Osteoblast (primary cell): ENCODE data around the gene UBE2J1. TPM values are rescaled to one million over a fixed set of nuclear protein-coding genes. Genes with fewer than 3 reads are reported as not detected.

ENCODE experiments used
- DNase-seq: peaks from one replicate; pipeline ENCODE4 v3.0.0; 2011; ENCODE audit warnings: low spot score, mixed read lengths; ENCODE audit not compliant: insufficient read length; ENCODE audit errors: missing footprints
- H2AFZ ChIP-seq: 2 replicates; pipeline ENCODE4 v1.6.0; 2011; ENCODE audit warnings: mild to moderate bottlenecking, low read length
- H3K27ac ChIP-seq: 2 replicates; pipeline ENCODE4 v1.5.1; 2011; ENCODE audit warnings: mild to moderate bottlenecking, low read depth, low read length, moderate library complexity
- H3K27me3 ChIP-seq: 2 replicates; pipeline ENCODE4 v1.6.0; 2012; ENCODE audit warnings: mild to moderate bottlenecking, control low read depth, inconsistent platforms, low read length, moderate library complexity; ENCODE audit not compliant: insufficient read depth
- H3K36me3 ChIP-seq: 2 replicates; pipeline ENCODE4 v1.5.1; 2011; ENCODE audit warnings: mild to moderate bottlenecking, low read length, control low read depth, moderate library complexity; ENCODE audit not compliant: insufficient read depth
- H3K4me1 ChIP-seq: 2 replicates; pipeline ENCODE4 v1.5.1; 2011; ENCODE audit warnings: mild to moderate bottlenecking, low read length, control low read depth, moderate library complexity; ENCODE audit not compliant: insufficient read depth
- H3K4me2 ChIP-seq: 2 replicates; pipeline ENCODE4 v1.6.0; 2011; ENCODE audit warnings: mild to moderate bottlenecking, low read length; ENCODE audit not compliant: insufficient read depth
- H3K4me3 ChIP-seq: fragments of 200-600 bp; sonication (generic); 3 replicates; pipeline ENCODE4 v1.5.1; 2012; ENCODE audit warnings: mild to moderate bottlenecking, low read length, inconsistent platforms; ENCODE audit not compliant: insufficient read depth
- H3K79me2 ChIP-seq: 2 replicates; pipeline ENCODE4 v1.6.0; 2012; ENCODE audit warnings: mild to moderate bottlenecking, low read length, control low read depth, inconsistent platforms; ENCODE audit not compliant: insufficient read depth
- H3K9me3 ChIP-seq: 2 replicates; pipeline ENCODE4 v1.5.1; 2011; ENCODE audit warnings: low read depth, low read length, control low read depth
- H4K20me1 ChIP-seq: 2 replicates; pipeline ENCODE4 v1.6.0; 2012; ENCODE audit warnings: mild to moderate bottlenecking, low read length, control low read depth; ENCODE audit not compliant: insufficient read depth
- CTCF ChIP-seq: IDR thresholded peaks from 2 replicates; pipeline ENCODE4 v1.5.1; 2011; ENCODE audit warnings: mild to moderate bottlenecking, low read depth, low read length, moderate library complexity; ENCODE audit errors: extremely low read depth
- total RNA-seq: library from RNA; depleted of rRNA; stranded (reverse); fragments of >200 nt; gene quantifications from 2 replicates; pipeline ENCODE4 v1.2.3, GENCODE V29; 2012

The UBE2J1 gene
- total RNA-seq, 1 donor: 44.5 TPM

- Histone ChIP-seq H3K9me3 (no peaks in the 10 kb centered on the region), H3K4me2 (no peak overlapping the region), H3K79me2 (no peaks in the 10 kb centered on the region), H3K27me3 (no peaks in the 10 kb centered on the region), H3K4me1 (no peaks in the 10 kb centered on the region), H2AFZ (no peak overlapping the region), H3K4me3 (no peak overlapping the region), H3K36me3 (no peaks in the 10 kb centered on the region), H3K27ac (no peak overlapping the region), H4K20me1 (no peaks in the 10 kb centered on the region)
- no peak for DNase-seq
- TF ChIP-seq CTCF: no peak
These were observed 34.5 kb upstream of the UBE2J1 start for GRCh38 chr6:89386917-89387491.

GRCh38 chr6:89385846-89386245 is 33.3 kb upstream of the UBE2J1 start:
- Histone ChIP-seq H4K20me1 (no peaks in the 10 kb centered on the region), H3K79me2 (no peaks in the 10 kb centered on the region), H3K4me3 (no peak overlapping the region), H3K4me1 (no peaks in the 10 kb centered on the region), H3K27me3 (no peaks in the 10 kb centered on the region), H3K27ac (no peak overlapping the region), H3K4me2 (no peak overlapping the region), H3K9me3 (no peaks in the 10 kb centered on the region), H2AFZ (no peak overlapping the region), H3K36me3 (no peaks in the 10 kb centered on the region)
- DNase-seq: no peak
- TF ChIP-seq CTCF: no peak

- Histone ChIP-seq H3K27me3 (no peaks in the 10 kb centered on the region), H3K36me3 (no peaks in the 10 kb centered on the region), H3K27ac (no peak overlapping the region), H2AFZ (no peak overlapping the region), H3K9me3 (no peaks in the 10 kb centered on the region), H3K4me3 (no peak overlapping the region), H4K20me1 (no peaks in the 10 kb centered on the region), H3K4me2 (no peak overlapping the region), H3K79me2 (no peaks in the 10 kb centered on the region), H3K4me1 (no peaks in the 10 kb centered on the region)
- DNase-seq: no peak
- TF ChIP-seq CTCF: no peak
These were observed 32.7 kb upstream of the UBE2J1 start for GRCh38 chr6:89385156-89385667.

- TF ChIP-seq CTCF: no peak
- Histone ChIP-seq H3K9me3 (no peaks in the 10 kb centered on the region), H3K27me3 (no peaks in the 10 kb centered on the region), H4K20me1 (no peaks in the 10 kb centered on the region), H2AFZ (no peak overlapping the region), H3K4me1 (no peaks in the 10 kb centered on the region), H3K36me3 (no peaks in the 10 kb centered on the region), H3K4me2 (no peak overlapping the region), H3K4me3 (no peak overlapping the region), H3K27ac (no peak overlapping the region), H3K79me2 (no peaks in the 10 kb centered on the region)
- no peak for DNase-seq
These were observed 28.5 kb upstream of the UBE2J1 start for GRCh38 chr6:89381031-89381430.
